ENCODE data around the gene TRPV6.

DNA sequence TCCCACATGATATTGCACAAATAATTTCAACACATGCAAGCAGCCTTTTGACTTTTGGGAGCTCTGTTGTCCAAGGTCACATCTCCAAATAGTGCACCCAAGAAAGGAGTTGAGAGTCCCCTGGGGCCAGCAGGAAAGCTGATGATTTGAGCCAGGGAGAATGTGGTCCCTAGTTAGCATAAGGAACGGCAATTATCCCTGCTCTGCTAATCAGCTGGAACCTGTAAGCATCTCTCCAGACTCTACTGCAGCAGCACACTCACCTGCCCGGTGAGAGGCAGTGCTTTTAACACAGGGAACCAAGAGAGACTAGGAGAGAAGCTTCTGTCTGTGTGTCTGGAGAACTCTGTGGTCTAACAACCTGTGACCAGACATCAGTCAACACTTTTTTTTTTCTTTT is 31.0 kb upstream of the TRPV6 start:
- TF ChIP-seq, protein P1, sequence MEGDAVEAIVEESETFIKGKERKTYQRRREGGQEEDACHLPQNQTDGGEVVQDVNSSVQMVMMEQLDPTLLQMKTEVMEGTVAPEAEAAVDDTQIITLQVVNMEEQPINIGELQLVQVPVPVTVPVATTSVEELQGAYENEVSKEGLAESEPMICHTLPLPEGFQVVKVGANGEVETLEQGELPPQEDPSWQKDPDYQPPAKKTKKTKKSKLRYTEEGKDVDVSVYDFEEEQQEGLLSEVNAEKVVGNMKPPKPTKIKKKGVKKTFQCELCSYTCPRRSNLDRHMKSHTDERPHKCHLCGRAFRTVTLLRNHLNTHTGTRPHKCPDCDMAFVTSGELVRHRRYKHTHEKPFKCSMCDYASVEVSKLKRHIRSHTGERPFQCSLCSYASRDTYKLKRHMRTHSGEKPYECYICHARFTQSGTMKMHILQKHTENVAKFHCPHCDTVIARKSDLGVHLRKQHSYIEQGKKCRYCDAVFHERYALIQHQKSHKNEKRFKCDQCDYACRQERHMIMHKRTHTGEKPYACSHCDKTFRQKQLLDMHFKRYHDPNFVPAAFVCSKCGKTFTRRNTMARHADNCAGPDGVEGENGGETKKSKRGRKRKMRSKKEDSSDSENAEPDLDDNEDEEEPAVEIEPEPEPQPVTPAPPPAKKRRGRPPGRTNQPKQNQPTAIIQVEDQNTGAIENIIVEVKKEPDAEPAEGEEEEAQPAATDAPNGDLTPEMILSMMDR (IDR thresholded peaks at IDR 0.05 in 8 of 11, conservative IDR thresholded peaks at IDR 0.05 in 3 of 11), result no peak
- TF ChIP-seq POLR2AphosphoS5 (IDR thresholded peaks at IDR 0.05) (no peak), POLR2A (IDR thresholded peaks at IDR 0.05) (no peak)
